Omental fat pad (tissue), 4 donors: Measurements from ENCODE around the gene CPA1. TPM values are rescaled to one million over a fixed set of nuclear protein-coding genes. Genes with fewer than 3 reads are reported as not detected.

Source experiments
- ATAC-seq: fragments of 150-250 bp; one replicate; pipeline ENCODE4 v1.9.1; 2016; ENCODE audit warnings: mild to moderate bottlenecking, moderate library complexity; ENCODE audit not compliant: low FRiP score
- DNase-seq: peaks from one replicate; pipeline ENCODE4 v3.0.0-alpha.2; 2019; ENCODE audit warnings: low spot score
- total RNA-seq, 4 donors: library from RNA; depleted of rRNA; stranded (reverse); fragments of >200 nt; gene quantifications; one replicate each; pipeline ENCODE4 v1.1.0, GENCODE V29; 2016
- TF ChIP-seq, protein P1 (sequence below), 3 donors: fragments of 450-650 bp; IDR thresholded peaks; one replicate each; pipeline ENCODE4 v1.5.1; 2016 to 2017; ENCODE audit warnings: antibody characterized with exemption in 3 of 3, mild to moderate bottlenecking in 3 of 3, moderate library complexity in 2 of 3

Gene CPA1
- total RNA-seq, 4 donors from 2014 or later: 2.0 to 4.5 (median 2.3) TPM; not detected in 1

DNA sequence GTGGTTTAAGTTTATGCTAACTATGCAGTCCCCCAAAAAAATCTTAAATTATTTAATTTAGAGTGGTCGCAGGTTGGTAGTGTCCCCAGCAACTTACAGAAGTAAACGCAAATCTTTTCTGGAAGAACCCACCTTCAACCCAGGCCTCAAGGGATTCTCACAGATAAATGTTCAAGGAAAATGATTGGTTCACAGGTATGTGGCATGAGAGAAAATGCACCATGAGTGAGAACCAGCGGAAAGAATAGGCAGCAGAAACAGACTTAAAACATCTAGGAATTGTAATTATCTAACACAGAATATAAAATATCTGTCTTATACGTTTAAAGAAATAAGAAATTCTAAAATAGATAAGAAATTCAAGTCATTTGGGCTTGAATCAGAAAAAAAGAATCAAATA is 38.4 kb upstream of the CPA1 start:
- ATAC-seq: no peak
- TF ChIP-seq, protein P1, sequence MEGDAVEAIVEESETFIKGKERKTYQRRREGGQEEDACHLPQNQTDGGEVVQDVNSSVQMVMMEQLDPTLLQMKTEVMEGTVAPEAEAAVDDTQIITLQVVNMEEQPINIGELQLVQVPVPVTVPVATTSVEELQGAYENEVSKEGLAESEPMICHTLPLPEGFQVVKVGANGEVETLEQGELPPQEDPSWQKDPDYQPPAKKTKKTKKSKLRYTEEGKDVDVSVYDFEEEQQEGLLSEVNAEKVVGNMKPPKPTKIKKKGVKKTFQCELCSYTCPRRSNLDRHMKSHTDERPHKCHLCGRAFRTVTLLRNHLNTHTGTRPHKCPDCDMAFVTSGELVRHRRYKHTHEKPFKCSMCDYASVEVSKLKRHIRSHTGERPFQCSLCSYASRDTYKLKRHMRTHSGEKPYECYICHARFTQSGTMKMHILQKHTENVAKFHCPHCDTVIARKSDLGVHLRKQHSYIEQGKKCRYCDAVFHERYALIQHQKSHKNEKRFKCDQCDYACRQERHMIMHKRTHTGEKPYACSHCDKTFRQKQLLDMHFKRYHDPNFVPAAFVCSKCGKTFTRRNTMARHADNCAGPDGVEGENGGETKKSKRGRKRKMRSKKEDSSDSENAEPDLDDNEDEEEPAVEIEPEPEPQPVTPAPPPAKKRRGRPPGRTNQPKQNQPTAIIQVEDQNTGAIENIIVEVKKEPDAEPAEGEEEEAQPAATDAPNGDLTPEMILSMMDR (IDR thresholded peaks at IDR 0.05): no peak
- DNase-seq: no peak

DNA sequence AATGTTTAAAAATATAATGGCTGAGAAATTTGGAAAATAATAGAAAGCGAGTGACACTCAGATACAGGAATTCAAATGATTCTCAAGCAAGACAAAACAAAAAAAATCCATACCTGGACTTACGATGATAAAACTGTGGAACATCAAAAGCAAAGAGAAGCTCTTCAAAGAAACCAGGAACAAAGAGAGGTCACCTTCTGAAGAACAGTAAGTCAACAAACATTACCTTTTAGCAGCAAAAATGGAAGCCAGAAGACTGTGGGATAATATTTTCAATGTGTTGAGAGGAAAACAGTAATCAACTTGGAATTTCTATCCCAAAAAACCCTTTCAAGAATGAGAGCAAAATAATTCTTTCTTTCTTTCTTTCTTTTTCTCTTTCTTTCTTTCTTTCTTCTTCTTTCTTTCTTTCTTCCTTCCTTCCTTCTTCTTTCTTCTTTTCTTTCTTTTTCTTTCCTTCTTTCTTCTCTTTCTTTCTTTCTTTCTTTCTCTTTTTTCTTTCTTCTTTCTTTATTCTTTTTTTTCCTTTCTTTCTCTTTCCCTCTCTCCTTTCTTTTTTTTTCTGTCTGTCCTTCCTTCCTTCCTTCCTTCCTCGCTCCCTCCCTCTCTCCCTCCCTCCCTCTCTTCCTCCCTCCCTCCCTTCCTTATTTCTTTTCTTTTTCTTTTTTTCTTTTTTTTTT is 37.5 kb upstream of the CPA1 start:
- ATAC-seq (no peak), DNase-seq (no peak)
- TF ChIP-seq, protein P1 (IDR thresholded peaks at IDR 0.05): no peak

DNA sequence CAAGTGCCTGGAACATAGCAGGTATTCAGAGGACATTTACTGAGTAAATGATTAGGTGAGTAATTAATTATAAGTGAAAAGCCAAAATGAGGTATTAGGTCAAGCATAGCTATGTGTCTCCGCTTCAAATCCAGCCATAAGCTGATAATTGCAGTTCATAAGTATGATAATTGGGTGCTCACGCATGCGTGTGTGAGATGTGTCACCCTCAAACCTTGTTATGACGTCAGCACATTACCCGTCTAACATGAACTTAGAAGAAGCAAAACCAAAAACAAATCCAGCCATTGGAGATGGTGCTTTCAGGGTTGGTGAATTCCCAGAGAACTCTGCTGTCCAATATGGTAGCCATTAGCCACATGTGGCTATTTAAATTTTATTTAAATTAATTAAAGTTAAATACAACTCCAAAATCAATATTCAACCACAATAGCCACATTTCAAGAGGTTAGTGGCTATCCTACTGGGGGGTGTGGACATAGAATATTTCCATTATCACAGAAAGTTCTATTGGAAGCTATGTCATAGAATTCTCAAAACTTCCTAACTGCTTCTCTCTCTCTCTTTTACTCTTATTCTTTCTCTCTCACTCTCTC is 35.9 kb upstream of the CPA1 start, which contains the start of gene CPA5:
Gene CPA5 (plus strand): TSS at position 546 of the 596 bp plus-strand sequence. CDS start 1,670 bp downstream, outside the sequence.
- DNase-seq: no peak
- no peak for ATAC-seq
- TF ChIP-seq, protein P1 (IDR thresholded peaks at IDR 0.05): no peak

DNA sequence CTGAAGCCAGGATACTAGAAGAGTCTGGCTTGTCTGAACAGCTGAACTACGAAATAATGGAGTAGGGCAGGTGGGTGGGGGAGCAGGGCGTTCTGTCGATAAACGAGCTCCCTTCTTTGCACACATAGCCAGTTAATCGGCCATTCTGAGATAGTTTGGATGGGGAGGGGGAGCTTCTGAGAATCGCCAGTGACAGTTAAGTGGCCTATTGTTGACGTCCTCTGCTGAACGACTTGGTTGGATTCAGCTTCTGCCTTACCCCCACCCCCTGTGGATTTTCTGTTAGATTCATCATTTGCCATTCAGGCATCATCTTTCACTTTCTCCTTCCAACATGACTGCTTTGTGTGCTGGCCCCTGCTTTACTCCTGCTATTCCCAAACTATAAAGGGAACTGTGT is 35.2 kb upstream of the CPA1 start:
- ATAC-seq: no peak
- TF ChIP-seq, protein P1 (IDR thresholded peaks at IDR 0.05): no peak
- DNase-seq: no peak

DNA sequence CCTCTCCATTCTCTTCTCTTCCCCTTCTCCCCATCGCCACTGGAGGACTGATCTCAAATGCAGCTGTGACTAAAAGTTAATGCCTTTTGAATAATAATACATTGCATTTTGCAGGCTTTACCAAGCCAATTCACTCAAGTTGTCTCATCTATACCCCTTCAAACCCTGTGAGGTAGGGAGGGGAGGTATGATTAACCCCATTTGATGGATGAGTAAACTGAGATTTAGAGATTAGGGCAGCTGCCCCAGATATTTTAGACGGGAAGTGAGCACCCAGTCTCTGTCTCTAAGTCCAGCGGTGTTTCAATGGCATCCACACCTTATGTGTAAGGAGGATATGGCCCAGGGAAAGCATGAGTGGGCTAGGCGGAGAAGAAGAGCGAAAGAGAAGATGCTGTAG is 34.6 kb upstream of the CPA1 start:
- DNase-seq (no peak), ATAC-seq (no peak)
- TF ChIP-seq, protein P1 (IDR thresholded peaks at IDR 0.05): no peak

DNA sequence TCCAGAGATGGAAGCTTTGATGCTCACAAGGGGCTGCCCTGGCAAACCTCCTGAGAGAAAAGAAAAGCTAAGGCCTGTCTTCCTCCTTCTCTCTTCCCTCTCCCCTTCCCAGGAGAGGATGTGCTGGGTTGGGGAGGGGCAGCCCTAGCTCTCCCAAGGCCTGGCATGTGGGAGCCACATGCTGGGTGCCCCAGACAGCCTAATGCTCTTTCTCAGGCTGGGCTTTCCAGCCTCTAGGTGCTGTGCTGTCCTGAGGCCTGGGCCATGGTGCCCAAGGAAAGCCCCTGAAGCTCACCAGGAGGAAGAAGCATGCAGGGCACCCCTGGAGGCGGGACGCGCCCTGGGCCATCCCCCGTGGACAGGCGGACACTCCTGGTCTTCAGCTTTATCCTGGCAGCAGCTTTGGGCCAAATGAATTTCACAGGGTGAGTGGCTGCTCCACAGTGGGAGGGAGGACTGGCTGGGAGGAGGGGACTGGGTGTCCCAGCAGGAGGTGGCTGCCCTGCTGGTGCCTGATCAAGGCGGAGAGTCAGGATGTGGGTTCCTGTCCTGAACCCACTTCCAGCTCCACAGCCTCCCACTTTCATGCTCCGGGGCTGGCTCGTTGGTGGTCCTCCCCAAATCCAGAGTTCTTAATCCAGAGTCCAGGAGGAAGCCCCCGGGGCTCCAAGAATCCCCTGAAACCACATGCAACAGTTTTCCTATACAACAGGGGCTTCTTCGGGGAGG is 34.0 kb upstream of the CPA1 start:
- ATAC-seq: no peak
- no peak for DNase-seq
- TF ChIP-seq, protein P1 (IDR thresholded peaks at IDR 0.05): no peak
